ENCODE measurements around the gene NUP85.

- TF ChIP-seq CTCF (conservative IDR thresholded peaks at IDR 0.05; ENCODE audit: low read depth in 2 of 2) (no peak), EZH2phosphoT487 (IDR thresholded peaks at IDR 0.05; ENCODE audit: unreplicated experiment) (no peak), EZH2 (IDR thresholded peaks at IDR 0.05; ENCODE audit: low read depth, unreplicated experiment) (no peak), ETS1 (IDR thresholded peaks at IDR 0.05) (no peak), POLR2AphosphoS5 (IDR thresholded peaks at IDR 0.05; ENCODE audit: low read depth) (no peak), CREB1 (CRISPR knock-in tag; IDR thresholded peaks at IDR 0.05; ENCODE audit: low read depth) (no peak)
Observed at GRCh38 chr17:75181608-75182318, 23.7 kb upstream of the NUP85 start.

Data from GM23338 (cell line).